Endodermal cell (in vitro differentiated cells): Measurements from ENCODE around the gene CENPN. TPM values are rescaled to one million over a fixed set of nuclear protein-coding genes. Genes with fewer than 3 reads are reported as not detected.

Experiments
- DNase-seq: peaks from one replicate; pipeline ENCODE4 v3.0.0-alpha.2; 2017
- H3K27ac ChIP-seq: 2 replicates; pipeline ENCODE4 v1.5.1; 2013; ENCODE audit warnings: mild to moderate bottlenecking, low read depth, low read length, moderate library complexity
- H3K27me3 ChIP-seq: 2 replicates; pipeline ENCODE4 v1.6.1; 2013; ENCODE audit warnings: mild to moderate bottlenecking, low read length, moderate library complexity; ENCODE audit not compliant: insufficient read depth, control insufficient read depth, poor library complexity, severe bottlenecking
- H3K36me3 ChIP-seq: 2 replicates; pipeline ENCODE4 v1.7.0; 2013; ENCODE audit warnings: mild to moderate bottlenecking, low read length, moderate library complexity; ENCODE audit not compliant: control insufficient read depth, insufficient read depth
- H3K4me1 ChIP-seq: one replicate; pipeline ENCODE4 v1.7.0; 2013; ENCODE audit warnings: low read length; ENCODE audit not compliant: control insufficient read depth, insufficient read depth
- H3K4me3 ChIP-seq: 2 replicates; pipeline ENCODE4 v1.5.1; 2013; ENCODE audit warnings: mild to moderate bottlenecking, low read length, moderate library complexity
- H3K9ac ChIP-seq: 2 replicates; pipeline ENCODE4 v1.6.1; 2013; ENCODE audit warnings: mild to moderate bottlenecking, low read length, moderate library complexity; ENCODE audit not compliant: poor library complexity, severe bottlenecking; ENCODE audit errors: extremely low read depth
- H3K9me3 ChIP-seq: 2 replicates; pipeline ENCODE4 v1.6.1; 2013; ENCODE audit warnings: mild to moderate bottlenecking, low read length, moderate library complexity; ENCODE audit not compliant: control insufficient read depth
- H3K27ac Mint-ChIP-seq: 2 replicates; pipeline ENCODE4 v1.8.0; 2020; ENCODE audit warnings: mixed read lengths
- H3K27me3 Mint-ChIP-seq: 2 replicates; pipeline ENCODE4 v1.8.0; 2021; ENCODE audit warnings: mild to moderate bottlenecking, mixed read lengths; ENCODE audit not compliant: insufficient read depth
- H3K36me3 Mint-ChIP-seq: 2 replicates; pipeline ENCODE4 v1.8.0; 2020; ENCODE audit warnings: low read depth, mixed read lengths
- H3K4me1 Mint-ChIP-seq: 2 replicates; pipeline ENCODE4 v1.8.0; 2020; ENCODE audit warnings: mixed read lengths
- H3K4me3 Mint-ChIP-seq: 2 replicates; pipeline ENCODE4 v1.8.0; 2020; ENCODE audit warnings: mild to moderate bottlenecking, moderate library complexity, mixed read lengths
- H3K9me3 Mint-ChIP-seq: 2 replicates; pipeline ENCODE4 v1.8.0; 2020; ENCODE audit warnings: mild to moderate bottlenecking, mixed read lengths
- WGBS, 2 experiments: methylation state at CpG; one replicate each; pipeline versions ENCODE4 v1.1.5 to v1.1.7; 2013; ENCODE audit warnings: missing lambda C conversion rate in 2 of 2, mixed read lengths in 1 of 2; ENCODE audit not compliant: insufficient coverage in 1 of 2, insufficient read length in 1 of 2; 5-methylcytosine and 5-hydroxymethylcytosine counted together
- total RNA-seq, 2 donors: library from RNA; stranded (reverse); fragmentation: NEBNext Ultra II Directional in 1 of 2; extraction: Animal tissue kit (Norgen Biotek cat#: 25700) in 1 of 2; gene quantifications; 2 replicates in 1 of 2; 3 replicates in 1 of 2; pipeline ENCODE4 v1.2.1, GENCODE V29; 2021
- TF ChIP-seq, protein P1 (sequence below): fragments of 200-600 bp; sonication (generic); conservative IDR thresholded peaks from 2 replicates; pipeline ENCODE4 v1.5.0; 2021; ENCODE audit warnings: antibody characterized with exemption, mild to moderate bottlenecking

CENPN gene
- total RNA-seq, 2 donors from 2014 or later, result 45.1 to 52.8 TPM

DNA sequence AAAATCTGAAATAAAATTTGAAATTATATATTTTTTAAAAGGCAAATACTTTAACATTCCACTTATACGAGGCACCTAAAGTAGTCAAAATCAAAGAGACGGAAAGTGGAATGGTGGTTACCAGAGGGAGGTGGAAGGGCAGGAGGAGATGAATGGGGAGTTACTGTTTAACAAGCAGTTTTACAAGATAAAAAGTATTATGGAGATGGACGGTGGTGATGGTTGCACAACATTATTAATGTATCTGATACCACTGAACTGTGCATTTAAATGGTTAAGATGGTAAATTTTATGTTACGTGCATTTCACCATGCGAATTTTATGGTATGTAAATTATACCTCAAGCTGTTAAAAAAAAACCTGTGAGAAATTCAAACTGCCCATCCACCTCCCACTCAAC, 5.7 kb upstream of the CENPN start:
- Histone ChIP-seq H3K9me3 (no peaks in the 10 kb centered on the region), H3K27ac (no peak overlapping the region), H3K4me3 (no peak overlapping the region), H3K27me3 (no peaks in the 10 kb centered on the region), H3K36me3 (peaks cover 12% of the 10 kb centered on the region), H3K4me1 (peaks cover 5% of the 10 kb centered on the region), H3K9ac (no peak overlapping the region)
- TF ChIP-seq, protein P1, sequence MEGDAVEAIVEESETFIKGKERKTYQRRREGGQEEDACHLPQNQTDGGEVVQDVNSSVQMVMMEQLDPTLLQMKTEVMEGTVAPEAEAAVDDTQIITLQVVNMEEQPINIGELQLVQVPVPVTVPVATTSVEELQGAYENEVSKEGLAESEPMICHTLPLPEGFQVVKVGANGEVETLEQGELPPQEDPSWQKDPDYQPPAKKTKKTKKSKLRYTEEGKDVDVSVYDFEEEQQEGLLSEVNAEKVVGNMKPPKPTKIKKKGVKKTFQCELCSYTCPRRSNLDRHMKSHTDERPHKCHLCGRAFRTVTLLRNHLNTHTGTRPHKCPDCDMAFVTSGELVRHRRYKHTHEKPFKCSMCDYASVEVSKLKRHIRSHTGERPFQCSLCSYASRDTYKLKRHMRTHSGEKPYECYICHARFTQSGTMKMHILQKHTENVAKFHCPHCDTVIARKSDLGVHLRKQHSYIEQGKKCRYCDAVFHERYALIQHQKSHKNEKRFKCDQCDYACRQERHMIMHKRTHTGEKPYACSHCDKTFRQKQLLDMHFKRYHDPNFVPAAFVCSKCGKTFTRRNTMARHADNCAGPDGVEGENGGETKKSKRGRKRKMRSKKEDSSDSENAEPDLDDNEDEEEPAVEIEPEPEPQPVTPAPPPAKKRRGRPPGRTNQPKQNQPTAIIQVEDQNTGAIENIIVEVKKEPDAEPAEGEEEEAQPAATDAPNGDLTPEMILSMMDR, result no peak
- 99 to 100% methylated on average over 3 to 5 of the region's 5 CpGs for WGBS, 2 experiments
- H3K4me1 Mint-ChIP-seq, result peaks cover 21% of the 10 kb centered on the region
- H3K27ac Mint-ChIP-seq, result no peak overlapping the region
- H3K4me3 Mint-ChIP-seq, result no peak overlapping the region
- DNase-seq, result no peak
- H3K27me3 Mint-ChIP-seq, result no peaks in the 10 kb centered on the region
- peaks cover 18% of the 10 kb centered on the region for H3K36me3 Mint-ChIP-seq
- peaks cover 6% of the 10 kb centered on the region for H3K9me3 Mint-ChIP-seq

DNA sequence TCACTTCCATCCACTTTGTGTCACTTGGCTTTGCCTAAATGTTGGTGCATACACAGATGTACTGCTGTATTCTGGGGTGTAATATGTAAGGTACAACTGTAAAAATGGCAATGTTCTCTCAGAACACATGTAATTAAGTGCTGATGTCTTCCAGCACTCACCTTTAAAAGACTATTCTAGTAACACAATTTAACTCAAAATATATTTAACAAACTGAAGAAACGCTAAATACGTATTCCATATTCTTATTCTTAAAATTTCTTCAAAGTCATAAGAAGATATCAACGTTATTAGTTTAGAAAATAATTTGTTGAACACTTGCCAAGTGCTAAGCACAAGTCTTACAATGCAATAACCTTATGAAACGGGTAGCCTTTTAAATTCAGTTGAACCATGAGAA, 4.0 kb upstream of the CENPN start:
- H3K9me3 ChIP-seq, result no peaks in the 10 kb centered on the region

DNA sequence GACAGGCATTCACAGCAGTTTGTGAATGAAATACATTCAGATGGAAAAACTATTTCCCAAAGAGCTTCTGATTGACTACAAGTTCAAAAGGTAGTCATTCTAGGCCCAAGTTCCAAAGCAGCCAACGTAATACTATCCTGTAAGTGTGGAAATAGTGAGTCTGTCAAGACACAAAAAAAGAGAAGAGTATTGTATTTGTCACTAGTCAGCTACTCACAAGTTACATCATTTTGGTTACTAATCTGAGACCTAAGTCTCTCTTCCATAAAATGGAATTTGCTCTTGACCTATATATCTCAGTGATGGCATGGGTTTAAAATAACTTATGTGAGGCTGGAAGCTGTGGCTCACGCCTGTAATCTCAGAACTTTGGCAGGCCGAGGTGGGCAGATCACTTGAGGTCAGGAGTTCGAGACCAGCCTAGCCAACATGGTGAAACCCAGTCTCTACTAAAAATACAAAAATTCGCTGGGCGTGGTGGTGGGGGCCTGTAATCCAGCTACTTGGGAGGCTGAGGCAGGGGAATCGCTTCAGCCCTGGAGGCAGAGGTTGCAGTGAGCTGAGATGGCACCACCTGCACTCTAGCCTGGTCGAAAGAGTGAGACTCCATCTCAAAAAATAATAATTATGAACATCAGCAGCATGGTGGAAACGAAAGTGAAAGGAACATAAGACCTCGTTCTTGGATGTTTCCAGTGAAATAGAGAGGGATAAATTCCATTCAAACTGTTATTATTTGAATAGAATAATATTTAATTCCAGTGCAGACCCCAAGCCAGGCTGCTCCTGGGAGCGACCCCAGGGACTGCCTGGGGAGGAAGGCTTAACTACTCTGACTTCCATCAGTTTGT, 3.2 kb upstream of the CENPN start:
- Mint-ChIP-seq H3K27ac (no peak overlapping the region), H3K4me3 (no peak overlapping the region), H3K36me3 (peaks cover 16% of the 10 kb centered on the region), H3K27me3 (no peaks in the 10 kb centered on the region), H3K9me3 (peaks cover 6% of the 10 kb centered on the region), H3K4me1 (peaks cover 12% of the 10 kb centered on the region)
- TF ChIP-seq, protein P1, result no peak
- Histone ChIP-seq H3K27ac (no peak overlapping the region), H3K36me3 (peaks cover 6% of the 10 kb centered on the region), H3K4me3 (no peak overlapping the region), H3K27me3 (no peaks in the 10 kb centered on the region), H3K4me1 (no peaks in the 10 kb centered on the region), H3K9me3 (no peaks in the 10 kb centered on the region), H3K9ac (no peak overlapping the region)
- no peak for DNase-seq
- WGBS, 2 experiments, result 80 to 87% methylated on average over 9 to 11 of the region's 11 CpGs

More for the DNA sequence above, 4.0 kb upstream of the CENPN start:
- Mint-ChIP-seq H3K27ac (no peak overlapping the region), H3K36me3 (peaks cover 18% of the 10 kb centered on the region), H3K4me1 (peaks cover 12% of the 10 kb centered on the region), H3K4me3 (no peak overlapping the region), H3K27me3 (no peaks in the 10 kb centered on the region), H3K9me3 (peaks cover 6% of the 10 kb centered on the region)
- Histone ChIP-seq H3K36me3 (peaks cover 6% of the 10 kb centered on the region), H3K27ac (no peak overlapping the region), H3K9ac (no peak overlapping the region), H3K4me3 (no peak overlapping the region), H3K4me1 (no peaks in the 10 kb centered on the region), H3K27me3 (no peaks in the 10 kb centered on the region)
- TF ChIP-seq, protein P1, result no peak
- WGBS, 2 experiments, result 95 to 96% methylated on average over 3 to 4 of the region's 4 CpGs
- no peak for DNase-seq
